Endothelial cell of umbilical vein (primary cell): ENCODE measurements around the gene LTF. TPM values are rescaled to one million over a fixed set of nuclear protein-coding genes. Genes with fewer than 3 reads are reported as not detected.

Experiments
- BruUV-seq: library from RNA; stranded (reverse); fragments of 400-500 nt; replicated peaks from 2 replicates; lab custom pipeline; 2021; lab: Mats Ljungman, UMichigan
- CTCF ChIA-PET: fragments of 300-600, 350-600 bp; sonication (Branson Sonifier 250); formaldehyde crosslinking; loops from one replicate; lab custom pipeline; 2021; ENCODE audit warnings: antibody characterized with exemption, inconsistent platforms; lab: Charles Lee
- POLR2A ChIA-PET: fragments of 300-600, 350-600 bp; sonication (Branson Sonifier 250); formaldehyde crosslinking; loops from one replicate; lab custom pipeline; 2021; ENCODE audit warnings: antibody characterized with exemption, inconsistent platforms; lab: Charles Lee
- DNase-seq: peaks from one replicate; pipeline ENCODE4 v3.0.0-alpha.2; 2011; ENCODE audit warnings: low read depth, low spot score
- FAIRE-seq: peaks from 2 replicates; lab custom pipeline; 2011; peaks lifted over from hg19 to GRCh38; lab: Jason Lieb, UNC
- H2AFZ ChIP-seq: 2 replicates; pipeline ENCODE4 v1.6.0; 2012; ENCODE audit warnings: low read depth, low read length, control low read depth, inconsistent platforms
- H3K27ac ChIP-seq: 2 replicates; pipeline ENCODE4 v1.5.1; 2011; ENCODE audit warnings: low read depth, mild to moderate bottlenecking, control low read depth, low read length, moderate library complexity; ENCODE audit not compliant: insufficient read depth
- H3K27me3 ChIP-seq, 2 experiments: 2 replicates each; pipeline versions ENCODE4 v1.6.0 to v1.6.1; 2011; ENCODE audit warnings: low read length in 2 of 2, mixed read lengths in 1 of 2; ENCODE audit not compliant: control insufficient read depth in 2 of 2, insufficient read depth in 2 of 2
- H3K36me3 ChIP-seq, 2 experiments: 2 replicates in 1 of 2; 3 replicates in 1 of 2; pipeline ENCODE4 v1.5.1; 2011; ENCODE audit warnings: low read length in 2 of 2, mild to moderate bottlenecking in 1 of 2, moderate library complexity in 1 of 2; ENCODE audit not compliant: control insufficient read depth in 2 of 2, insufficient read depth in 2 of 2; ENCODE audit errors: extremely low read depth in 1 of 2
- H3K4me1 ChIP-seq: 3 replicates; pipeline ENCODE4 v1.5.1; 2011; ENCODE audit warnings: mild to moderate bottlenecking, low read length; ENCODE audit not compliant: control insufficient read depth, insufficient read depth; ENCODE audit errors: extremely low read depth
- H3K4me2 ChIP-seq: 2 replicates; pipeline ENCODE4 v1.6.1; 2011; ENCODE audit warnings: low read length, control low read depth, mixed read lengths; ENCODE audit not compliant: insufficient read depth
- H3K4me3 ChIP-seq, 3 experiments: fragments of 200-600 bp in 1 of 3; sonication (generic), shearing (Covaris generic) in 1 of 3; replicated peaks in 1 of 3; 2 replicates each; pipeline ENCODE4 v1.5.1; 2011 to 2016; ENCODE audit warnings: control low read depth in 3 of 3, low read length in 3 of 3, mild to moderate bottlenecking in 2 of 3, inconsistent platforms in 1 of 3, low read depth in 1 of 3, moderate library complexity in 1 of 3; ENCODE audit not compliant: insufficient read depth in 1 of 3
- H3K79me2 ChIP-seq: 2 replicates; pipeline ENCODE4 v1.6.0; 2012; ENCODE audit warnings: low read length, inconsistent platforms; ENCODE audit not compliant: control insufficient read depth, insufficient read depth
- H3K9ac ChIP-seq: replicated peaks from 2 replicates; pipeline ENCODE3; 2011; ENCODE audit warnings: low read length, control low read depth; ENCODE audit not compliant: insufficient read depth; ENCODE audit errors: extremely low read depth
- H3K9me1 ChIP-seq: replicated peaks from 3 replicates; pipeline ENCODE4 v1.6.0; 2011; ENCODE audit warnings: mild to moderate bottlenecking, low read length; ENCODE audit not compliant: control insufficient read depth, insufficient read depth; ENCODE audit errors: extremely low read depth
- H3K9me3 ChIP-seq: replicated peaks from 2 replicates; pipeline ENCODE4 v1.5.1; 2012; ENCODE audit warnings: low read length, inconsistent platforms; ENCODE audit not compliant: control insufficient read depth, insufficient read depth
- H4K20me1 ChIP-seq: replicated peaks from 2 replicates; pipeline ENCODE3; 2011; ENCODE audit warnings: mild to moderate bottlenecking, low read length; ENCODE audit not compliant: control insufficient read depth, insufficient read depth; ENCODE audit errors: extremely low read depth
- EZH2 ChIP-seq: IDR thresholded peaks from 2 replicates; pipeline ENCODE4 v1.6.1; 2012; ENCODE audit warnings: borderline replicate concordance, low read depth, mild to moderate bottlenecking, moderate library complexity, low read length, inconsistent platforms; ENCODE audit not compliant: severe bottlenecking
- FOS ChIP-seq: IDR thresholded peaks from 2 replicates; pipeline ENCODE4 v1.6.1; 2011; ENCODE audit warnings: mild to moderate bottlenecking, low read length, moderate library complexity, borderline replicate concordance; ENCODE audit not compliant: insufficient read depth
- GATA2 ChIP-seq: IDR thresholded peaks from 2 replicates; pipeline ENCODE4 v1.7.0; 2011; ENCODE audit warnings: low read depth, mild to moderate bottlenecking, moderate library complexity, mixed read lengths, low read length; ENCODE audit not compliant: insufficient read length, insufficient read depth
- JUN ChIP-seq: IDR thresholded peaks from 2 replicates; pipeline ENCODE4 v1.6.1; 2011; ENCODE audit warnings: borderline replicate concordance, low read depth; ENCODE audit not compliant: insufficient read length, insufficient read depth
- MYC ChIP-seq: IDR thresholded peaks from one replicate; pipeline ENCODE4 v1.6.1; 2011; ENCODE audit warnings: mild to moderate bottlenecking, low read depth, low read length
- POLR2A ChIP-seq: IDR thresholded peaks from 2 replicates; pipeline ENCODE4 v1.6.1; 2012; ENCODE audit warnings: low read depth, mild to moderate bottlenecking, control low read depth, low read length
- POLR2AphosphoS5 ChIP-seq: IDR thresholded peaks from 2 replicates; pipeline ENCODE4 v1.6.1; 2012; ENCODE audit warnings: low read depth, mild to moderate bottlenecking, control low read depth, low read length, moderate library complexity; ENCODE audit not compliant: insufficient read depth
- dilution Hi-C: fragments of 300-500 bp; cut with MboI; formaldehyde crosslinking; loops from one replicate; pipeline ENCODE4 v1.15.0; 2019; ENCODE audit warnings: low sequenced_read_pairs; ENCODE audit not compliant: extremely low pct_ligation_motif_present
- intact Hi-C: fragments of 100-400 bp; cut with micrococcal nuclease; formaldehyde crosslinking; loops from one replicate; pipeline ENCODE4 v1.10.0; 2022
- polyA plus RNA-seq, 4 experiments: library from polyadenylated mRNA; depleted of rRNA in 3 of 4; stranded (reverse) in 3 of 4; unstranded in 1 of 4; fragments of >200 nt; gene quantifications; 2 replicates each; pipeline versions ENCODE4 v1.2.1 to v1.2.3, GENCODE V29; 2011 to 2012; ENCODE audit warnings: missing spikeins in 1 of 4
- total RNA-seq: library from RNA; stranded (reverse); gene quantifications from 2 replicates; pipeline ENCODE4 v1.2.3, GENCODE V29; 2021
- TF ChIP-seq, protein P1 (sequence below): IDR thresholded peaks from 2 replicates; pipeline ENCODE4 v1.6.1; 2011; ENCODE audit not compliant: insufficient read depth, insufficient read length
- TF ChIP-seq, protein P2 (sequence below), 2 donors: IDR thresholded peaks; 1 replicate in 1 of 2; 2 replicates in 1 of 2; pipeline ENCODE4 v1.5.1; 2011; ENCODE audit warnings: low read length in 2 of 2, mild to moderate bottlenecking in 2 of 2, moderate library complexity in 2 of 2, control low read depth in 1 of 2, inconsistent platforms in 1 of 2, low read depth in 1 of 2; ENCODE audit not compliant: insufficient read depth in 1 of 2; ENCODE audit errors: extremely low read depth in 1 of 2

Gene LTF
- total and polyA plus RNA-seq, 2 donors (not counting 3 experiments of a cell fraction or from before 2014, with no cell fraction given) = not detected

DNA sequence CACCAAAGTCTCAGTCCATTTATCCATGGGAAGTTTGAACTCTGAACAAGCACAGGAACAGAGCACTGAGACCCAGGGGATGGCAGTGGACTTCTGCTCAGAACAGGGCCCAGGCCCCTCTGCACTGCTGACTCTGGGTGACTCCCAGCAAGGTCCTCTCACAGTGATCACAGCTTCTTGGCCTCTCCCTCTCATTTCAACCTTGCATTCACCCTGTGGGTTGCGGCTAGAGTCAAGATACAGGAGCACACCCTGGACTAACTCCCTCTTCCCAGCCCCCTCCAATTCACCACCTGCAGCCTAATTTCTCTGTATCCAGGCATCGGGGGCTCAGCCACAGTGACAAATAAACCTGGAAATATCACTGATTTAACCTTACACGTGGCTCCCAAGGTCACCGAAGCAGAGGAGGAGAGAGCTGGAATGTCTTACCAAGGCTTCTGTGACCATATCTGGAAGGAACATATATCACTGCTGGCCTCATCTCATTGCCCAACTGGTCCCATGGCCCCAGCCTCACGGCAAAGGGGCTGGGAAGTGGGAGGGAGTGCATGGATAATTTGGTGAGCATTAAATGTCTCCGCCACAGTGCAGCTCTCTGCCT, 34.3 kb upstream of the LTF start:
- CTCF ChIA-PET = interaction anchor here (0.8 to 5.4 kb wide), 5 partner anchors 10 to 130 kb away, joined by 3 to 47 read pairs (median 43); no protein-coding TSS in a partner anchor
- Histone ChIP-seq H2AFZ (no peak overlapping the region), H3K9me3 (no peaks in the 10 kb centered on the region), H3K9me1 (no peaks in the 10 kb centered on the region), H3K4me1 (peaks cover 12% of the 10 kb centered on the region), H3K27me3 (no peaks in the 10 kb centered on the region), H3K27ac (no peak overlapping the region), H3K9ac (no peak overlapping the region), H3K4me3 (no peak overlapping the region), H3K4me2 (no peak overlapping the region), H3K36me3 (no peaks in the 10 kb centered on the region), H4K20me1 (no peaks in the 10 kb centered on the region), H3K79me2 (no peaks in the 10 kb centered on the region)
- TF ChIP-seq JUN = no peak
- TF ChIP-seq POLR2A = no peak
- TF ChIP-seq, protein P1, sequence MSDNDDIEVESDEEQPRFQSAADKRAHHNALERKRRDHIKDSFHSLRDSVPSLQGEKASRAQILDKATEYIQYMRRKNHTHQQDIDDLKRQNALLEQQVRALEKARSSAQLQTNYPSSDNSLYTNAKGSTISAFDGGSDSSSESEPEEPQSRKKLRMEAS = no peak
- TF ChIP-seq GATA2 = no peak
- no peak for TF ChIP-seq MYC
- no peak for FAIRE-seq
- BruUV-seq = no TSS peak
- dilution Hi-C loops = no loop called here
- intact Hi-C loops = no loop called here
- no peak for DNase-seq
- POLR2A ChIA-PET = no interaction called here

DNA sequence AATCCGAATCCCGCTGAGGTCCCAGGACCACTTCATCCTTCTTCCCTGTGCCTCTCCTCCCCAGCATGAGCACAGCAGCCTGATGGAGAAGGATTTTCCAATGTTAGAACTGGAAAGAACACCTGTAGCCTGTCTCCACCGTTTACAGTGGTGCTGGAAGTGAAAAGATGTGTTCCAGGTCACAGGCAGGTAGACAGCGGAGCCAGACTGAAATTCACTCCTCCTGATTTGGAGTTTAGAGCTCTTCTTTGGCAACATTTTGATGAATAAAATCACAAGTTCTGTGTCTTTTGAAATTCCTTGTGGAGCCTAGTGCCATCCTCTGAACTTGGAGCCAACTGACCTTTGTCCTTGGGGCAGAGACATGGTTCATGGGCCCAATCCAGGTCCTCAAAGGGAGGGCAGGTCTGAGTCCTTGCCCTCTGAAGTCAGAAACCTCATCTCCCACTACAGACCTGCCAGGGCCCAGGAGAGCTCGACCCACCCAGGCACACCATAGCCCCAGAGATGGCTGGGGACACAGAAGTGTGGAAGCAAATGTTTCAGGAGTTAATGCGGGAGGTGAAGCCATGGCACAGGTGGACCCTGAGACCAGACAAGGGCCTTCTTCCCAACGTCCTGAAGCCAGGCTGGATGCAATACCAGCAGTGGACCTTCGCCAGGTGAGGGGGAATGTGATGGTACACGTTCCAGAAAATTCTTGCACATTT, 33.0 kb upstream of the LTF start, which contains the start of gene RTP3:
Gene RTP3 (plus strand): TSS at position 421 of the 710 bp plus-strand sequence. CDS start 87 bp downstream, at position 508.
- DNase-seq (no peak), FAIRE-seq (no peak)
- H3K36me3 ChIP-seq = no peaks in the 10 kb centered on the region
- CTCF ChIA-PET = interaction anchor here (2.4 to 5.4 kb wide), 5 partner anchors 9 to 132 kb away, joined by 10 to 47 read pairs (median 43); no protein-coding TSS in a partner anchor
- no peaks in the 10 kb centered on the region for H3K27me3 ChIP-seq
- H3K4me1 ChIP-seq = peaks cover 12% of the 10 kb centered on the region
- H2AFZ ChIP-seq = peak within 1 kb of the TSS; percentile 43
- POLR2A ChIA-PET = no interaction called here
- intact Hi-C loops (loop anchor here (2.0 kb wide), 1 partner anchor 61 kb away; no protein-coding TSS in a partner anchor), dilution Hi-C loops (no loop called here)
- no peaks in the 10 kb centered on the region for H3K9me1 ChIP-seq
- no peak within 1 kb of the TSS for H3K4me2 ChIP-seq
- H4K20me1 ChIP-seq = no peaks in the 10 kb centered on the region
- TF ChIP-seq POLR2A (no peak), JUN (no peak), FOS (no peak), MYC (no peak), POLR2AphosphoS5 (no peak), EZH2 (no peak), GATA2 (no peak)
- TF ChIP-seq, protein P1 = no peak
- TF ChIP-seq, protein P2, sequence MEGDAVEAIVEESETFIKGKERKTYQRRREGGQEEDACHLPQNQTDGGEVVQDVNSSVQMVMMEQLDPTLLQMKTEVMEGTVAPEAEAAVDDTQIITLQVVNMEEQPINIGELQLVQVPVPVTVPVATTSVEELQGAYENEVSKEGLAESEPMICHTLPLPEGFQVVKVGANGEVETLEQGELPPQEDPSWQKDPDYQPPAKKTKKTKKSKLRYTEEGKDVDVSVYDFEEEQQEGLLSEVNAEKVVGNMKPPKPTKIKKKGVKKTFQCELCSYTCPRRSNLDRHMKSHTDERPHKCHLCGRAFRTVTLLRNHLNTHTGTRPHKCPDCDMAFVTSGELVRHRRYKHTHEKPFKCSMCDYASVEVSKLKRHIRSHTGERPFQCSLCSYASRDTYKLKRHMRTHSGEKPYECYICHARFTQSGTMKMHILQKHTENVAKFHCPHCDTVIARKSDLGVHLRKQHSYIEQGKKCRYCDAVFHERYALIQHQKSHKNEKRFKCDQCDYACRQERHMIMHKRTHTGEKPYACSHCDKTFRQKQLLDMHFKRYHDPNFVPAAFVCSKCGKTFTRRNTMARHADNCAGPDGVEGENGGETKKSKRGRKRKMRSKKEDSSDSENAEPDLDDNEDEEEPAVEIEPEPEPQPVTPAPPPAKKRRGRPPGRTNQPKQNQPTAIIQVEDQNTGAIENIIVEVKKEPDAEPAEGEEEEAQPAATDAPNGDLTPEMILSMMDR (IDR thresholded peaks at IDR 0.05; ENCODE audit: extremely low read depth in 1 of 2, insufficient read depth in 1 of 2, low read depth in 1 of 2, low read length in 2 of 2) = no peak
- no peak within 1 kb of the TSS for H3K27ac ChIP-seq
- BruUV-seq = no TSS peak
- no peaks in the 10 kb centered on the region for H3K9me3 ChIP-seq
- no peaks in the 10 kb centered on the region for H3K79me2 ChIP-seq
- H3K9ac ChIP-seq = no peak within 1 kb of the TSS
- H3K4me3 ChIP-seq = no peak within 1 kb of the TSS
